ENCODE data around the gene HPCA.

Gene HPCA

GRCh38 chr1:32886004-32886827 lies at the start of gene HPCA:
HPCA (plus strand) TSS chr1:32886491; CDS start chr1:32888899, 2,408 bp downstream.
- Histone ChIP-seq H2AFZ (ENCODE audit: low read length) (no peak within 1 kb of the TSS), H4K20me1 (ENCODE audit: insufficient read depth, low read length) (no peaks in the 10 kb centered on the region), H3K9ac (ENCODE audit: low read length) (no peak within 1 kb of the TSS), H3K27ac (ENCODE audit: low read depth, low read length, poor library complexity, severe bottlenecking) (no peak within 1 kb of the TSS), H3K9me2 (ENCODE audit: low read depth, low read length) (no peaks in the 10 kb centered on the region), H3K4me1 (ENCODE audit: insufficient read depth, low read length, severe bottlenecking) (no peaks in the 10 kb centered on the region), H3K79me2 (ENCODE audit: insufficient read depth, low read length) (no peaks in the 10 kb centered on the region), H3K4me3 (ENCODE audit: low read depth, low read length, poor library complexity, severe bottlenecking) (no peak within 1 kb of the TSS), H3F3A (ENCODE audit: insufficient read depth, low read length) (no peaks in the 10 kb centered on the region), H3K36me3 (ENCODE audit: insufficient read depth, low read length) (no peaks in the 10 kb centered on the region), H3K4me2 (ENCODE audit: low read length) (no peak within 1 kb of the TSS), H3K27me3 (ENCODE audit: insufficient read depth, low read length) (peaks cover 8% of the 10 kb centered on the region), H3K9me3 (ENCODE audit: low read length) (no peaks in the 10 kb centered on the region)
- TF ChIP-seq EZH2 (IDR thresholded peaks at IDR 0.05; ENCODE audit: borderline replicate concordance, low read length) (no peak), CTCF (IDR thresholded peaks at IDR 0.05; ENCODE audit: low read length) (peak; percentile 51)

GRCh38 chr1:32848354-32849063 lies 37.8 kb upstream of the HPCA start:
- Histone ChIP-seq H3K4me2 (ENCODE audit: low read length) (no peak overlapping the region), H3K36me3 (ENCODE audit: insufficient read depth, low read length) (peaks cover 37% of the 10 kb centered on the region), H3F3A (ENCODE audit: insufficient read depth, low read length) (no peaks in the 10 kb centered on the region), H3K4me3 (ENCODE audit: low read depth, low read length, poor library complexity, severe bottlenecking) (no peak overlapping the region), H4K20me1 (ENCODE audit: insufficient read depth, low read length) (no peaks in the 10 kb centered on the region), H3K9ac (ENCODE audit: low read length) (no peak overlapping the region), H3K27me3 (ENCODE audit: insufficient read depth, low read length) (no peaks in the 10 kb centered on the region), H2AFZ (ENCODE audit: low read length) (no peak overlapping the region), H3K9me3 (ENCODE audit: low read length) (no peaks in the 10 kb centered on the region), H3K9me2 (ENCODE audit: low read depth, low read length) (no peaks in the 10 kb centered on the region), H3K4me1 (ENCODE audit: insufficient read depth, low read length, severe bottlenecking) (no peaks in the 10 kb centered on the region), H3K79me2 (ENCODE audit: insufficient read depth, low read length) (no peaks in the 10 kb centered on the region), H3K27ac (ENCODE audit: low read depth, low read length, poor library complexity, severe bottlenecking) (no peak overlapping the region)
- TF ChIP-seq CTCF (IDR thresholded peaks at IDR 0.05; ENCODE audit: low read length), result no peak
- no peak for TF ChIP-seq EZH2 (IDR thresholded peaks at IDR 0.05; ENCODE audit: borderline replicate concordance, low read length)

- peaks cover 35% of the 10 kb centered on the region; the same call in 1 of the 2 replicates for H3K36me3 ChIP-seq (ENCODE audit: insufficient read depth, low read length)
- H3K9me3 ChIP-seq (ENCODE audit: low read length), result no peaks in the 10 kb centered on the region
- no peak overlapping the region for H2AFZ ChIP-seq (ENCODE audit: low read length)
- no peaks in the 10 kb centered on the region for H3F3A ChIP-seq (ENCODE audit: insufficient read depth, low read length)
- H3K27me3 ChIP-seq (ENCODE audit: insufficient read depth, low read length), result no peaks in the 10 kb centered on the region
- no peaks in the 10 kb centered on the region for H3K79me2 ChIP-seq (ENCODE audit: insufficient read depth, low read length)
- H3K4me2 ChIP-seq (ENCODE audit: low read length), result no peak overlapping the region
- no peaks in the 10 kb centered on the region for H4K20me1 ChIP-seq (ENCODE audit: insufficient read depth, low read length)
- H3K4me1 ChIP-seq (ENCODE audit: insufficient read depth, low read length, severe bottlenecking), result no peaks in the 10 kb centered on the region
- TF ChIP-seq EZH2 (IDR thresholded peaks at IDR 0.05; ENCODE audit: borderline replicate concordance, low read length) (no peak), CTCF (IDR thresholded peaks at IDR 0.05; ENCODE audit: low read length) (no peak)
- H3K9me2 ChIP-seq (ENCODE audit: low read depth, low read length), result no peaks in the 10 kb centered on the region
- H3K4me3 ChIP-seq (ENCODE audit: low read depth, low read length, poor library complexity, severe bottlenecking), result no peak overlapping the region
- no peak overlapping the region for H3K9ac ChIP-seq (ENCODE audit: low read length)
- H3K27ac ChIP-seq (ENCODE audit: low read depth, low read length, poor library complexity, severe bottlenecking), result no peak overlapping the region
Measured at GRCh38 chr1:32855861-32856617, 30.3 kb upstream of the HPCA start.

All from OCI-LY1 (cell line).